GM19238 (cell line): ENCODE data around the gene PCSK5.
"Not testable (repeated sequence)": the region's sequence is repeated elsewhere in the genome, so short reads cannot be mapped to it uniquely, and the experiment has no call there.

Experiments
- DNase-seq: peaks from one replicate; pipeline ENCODE4 v3.0.0; 2011; ENCODE audit warnings: low spot score; ENCODE audit not compliant: insufficient read length

Gene PCSK5

GRCh38 chr9:76351006-76351405 lies 460.5 kb downstream of the PCSK5 start:
- DNase-seq, result no peak

- no peak for DNase-seq
Observed at GRCh38 chr9:76352026-76352620, 461.6 kb downstream of the PCSK5 start.

GRCh38 chr9:76353280-76353679 lies 462.8 kb downstream of the PCSK5 start:
- no peak for DNase-seq

- DNase-seq, result no peak
Observed at GRCh38 chr9:76354221-76354620, 463.7 kb downstream of the PCSK5 start.

- DNase-seq, result no peak
Observed at GRCh38 chr9:76355886-76356285, 465.4 kb downstream of the PCSK5 start.

GRCh38 chr9:76357555-76357954 lies 467.1 kb downstream of the PCSK5 start:
- no peak for DNase-seq

- DNase-seq, result no peak
Observed at GRCh38 chr9:76358628-76359280, 468.3 kb downstream of the PCSK5 start.

- DNase-seq, result no peak
Observed at GRCh38 chr9:76359365-76359764, 468.9 kb downstream of the PCSK5 start.

GRCh38 chr9:76359766-76360165 lies 469.3 kb downstream of the PCSK5 start:
- no peak for DNase-seq

GRCh38 chr9:76362332-76363031 lies 472.0 kb downstream of the PCSK5 start:
- not testable (repeated sequence) for DNase-seq

GRCh38 chr9:76363032-76363395 lies 472.5 kb downstream of the PCSK5 start:
- no peak for DNase-seq

- no peak for DNase-seq
Observed at GRCh38 chr9:76365028-76365427, 474.6 kb downstream of the PCSK5 start.

- DNase-seq, result no peak
Observed at GRCh38 chr9:76366275-76366674, 475.8 kb downstream of the PCSK5 start.

GRCh38 chr9:76369583-76369982 lies 479.1 kb downstream of the PCSK5 start:
- no peak for DNase-seq

- DNase-seq, result no peak
Observed at GRCh38 chr9:76370396-76371023, 480.0 kb downstream of the PCSK5 start.

- no peak for DNase-seq
Observed at GRCh38 chr9:76371901-76372300, 481.4 kb downstream of the PCSK5 start.

GRCh38 chr9:76372336-76372735 lies 481.9 kb downstream of the PCSK5 start:
- DNase-seq, result no peak

- no peak for DNase-seq
Observed at GRCh38 chr9:76373173-76373783, 482.8 kb downstream of the PCSK5 start.

GRCh38 chr9:76373784-76374474 lies 483.5 kb downstream of the PCSK5 start:
- DNase-seq, result no peak

GRCh38 chr9:76374783-76375559 lies 484.5 kb downstream of the PCSK5 start:
- DNase-seq, result no peak

- DNase-seq, result no peak
Observed at GRCh38 chr9:76377791-76378190, 487.3 kb downstream of the PCSK5 start.
